Neuronal stem cell (in vitro differentiated cells): ENCODE measurements around the gene PLSCR1.

ENCODE experiments used
- DNase-seq: peaks from one replicate; pipeline ENCODE4 v3.0.0-alpha.2; 2013; ENCODE audit warnings: low spot score
- H2AFZ ChIP-seq: one replicate; pipeline ENCODE4 v1.6.1; 2013; ENCODE audit warnings: mild to moderate bottlenecking, low read length, inconsistent platforms
- H2AK5ac ChIP-seq: 2 replicates; pipeline ENCODE4 v1.6.1; 2013; ENCODE audit warnings: low read depth, mild to moderate bottlenecking, inconsistent platforms, low read length, moderate library complexity, mixed read lengths
- H2BK120ac ChIP-seq: 2 replicates; pipeline ENCODE4 v1.6.1; 2013; ENCODE audit warnings: low read depth, mild to moderate bottlenecking, inconsistent platforms, low read length, moderate library complexity, mixed read lengths
- H2BK12ac ChIP-seq: one replicate; pipeline ENCODE4 v1.6.1; 2013; ENCODE audit warnings: low read length, inconsistent platforms
- H2BK15ac ChIP-seq: 2 replicates; pipeline ENCODE4 v1.6.1; 2013; ENCODE audit warnings: mild to moderate bottlenecking, low read length, inconsistent platforms, mixed read lengths
- H2BK5ac ChIP-seq: one replicate; pipeline ENCODE4 v1.6.1; 2013; ENCODE audit warnings: inconsistent platforms, mild to moderate bottlenecking, low read length, moderate library complexity
- H3K14ac ChIP-seq: one replicate; pipeline ENCODE4 v1.6.1; 2013; ENCODE audit warnings: low read length, inconsistent platforms
- H3K18ac ChIP-seq: 2 replicates; pipeline ENCODE4 v1.6.1; 2013; ENCODE audit warnings: low read length, inconsistent platforms
- H3K23ac ChIP-seq: 2 replicates; pipeline ENCODE4 v1.6.1; 2013; ENCODE audit warnings: low read depth, mild to moderate bottlenecking, mixed read lengths, low read length, inconsistent platforms; ENCODE audit not compliant: poor library complexity
- H3K27ac ChIP-seq: replicated peaks from 3 replicates; pipeline ENCODE4 v1.5.1; 2013; ENCODE audit warnings: low read length, inconsistent platforms
- H3K27me3 ChIP-seq, 3 experiments: 2 replicates each; pipeline ENCODE4 v1.6.1; 2013; ENCODE audit warnings: low read length in 3 of 3, mild to moderate bottlenecking in 2 of 3, inconsistent platforms in 1 of 3, low read depth in 1 of 3, mixed read lengths in 1 of 3, moderate library complexity in 1 of 3; ENCODE audit not compliant: control insufficient read depth in 3 of 3, insufficient read depth in 3 of 3
- H3K36me3 ChIP-seq, 2 donors: replicated peaks in 1 of 2; 2 replicates each; pipeline ENCODE4 v1.6.1; 2013; ENCODE audit warnings: low read length in 2 of 2; ENCODE audit not compliant: control insufficient read depth in 2 of 2, insufficient read depth in 2 of 2
- H3K4ac ChIP-seq: 2 replicates; pipeline ENCODE4 v1.6.1; 2013; ENCODE audit warnings: inconsistent platforms, mild to moderate bottlenecking, low read length, moderate library complexity
- H3K4me1 ChIP-seq, 2 donors: 1 replicate in 1 of 2; 2 replicates in 1 of 2; pipeline ENCODE4 v1.6.1; 2013; ENCODE audit warnings: low read length in 2 of 2, low read depth in 1 of 2; ENCODE audit not compliant: control insufficient read depth in 2 of 2, insufficient read depth in 1 of 2
- H3K4me2 ChIP-seq: one replicate; pipeline ENCODE4 v1.6.1; 2013; ENCODE audit warnings: mild to moderate bottlenecking, low read length, inconsistent platforms; ENCODE audit not compliant: insufficient read depth, poor library complexity, severe bottlenecking
- H3K4me3 ChIP-seq, 2 donors: 2 replicates each; pipeline ENCODE4 v1.5.1; 2013; ENCODE audit warnings: low read length in 2 of 2, mild to moderate bottlenecking in 2 of 2, inconsistent platforms in 1 of 2, moderate library complexity in 1 of 2
- H3K79me1 ChIP-seq: one replicate; pipeline ENCODE4 v1.6.1; 2013; ENCODE audit warnings: low read depth, mild to moderate bottlenecking, inconsistent platforms, low read length, moderate library complexity
- H3K9ac ChIP-seq: one replicate; pipeline ENCODE4 v1.6.1; 2013; ENCODE audit warnings: mild to moderate bottlenecking, low read depth, low read length, inconsistent platforms; ENCODE audit not compliant: poor library complexity
- H3K9me3 ChIP-seq, 2 donors: replicated peaks in 1 of 2; 2 replicates each; pipeline versions ENCODE3 to v1.6.1; 2013; ENCODE audit warnings: low read length in 2 of 2, mild to moderate bottlenecking in 2 of 2, inconsistent platforms in 1 of 2, low read depth in 1 of 2, mixed read lengths in 1 of 2, moderate library complexity in 1 of 2; ENCODE audit not compliant: control insufficient read depth in 2 of 2, insufficient read depth in 1 of 2
- H4K8ac ChIP-seq: one replicate; pipeline ENCODE4 v1.6.1; 2013; ENCODE audit warnings: low read depth, mild to moderate bottlenecking, inconsistent platforms, low read length, moderate library complexity
- H4K91ac ChIP-seq: one replicate; pipeline ENCODE4 v1.6.1; 2013; ENCODE audit warnings: low read length, low read depth, mild to moderate bottlenecking, inconsistent platforms; ENCODE audit not compliant: poor library complexity
- WGBS, 2 donors: extraction: QIAGEN DNeasy Blood & Tissue Kit; methylation state at CpG; one replicate each; pipeline ENCODE4 v1.1.7; 2013; ENCODE audit warnings: missing lambda C conversion rate in 2 of 2, mixed read lengths in 1 of 2; ENCODE audit not compliant: insufficient read length in 2 of 2, insufficient replicate concordance in 1 of 2; ENCODE audit errors: extremely low coverage in 2 of 2; 5-methylcytosine and 5-hydroxymethylcytosine counted together

Gene PLSCR1

DNA sequence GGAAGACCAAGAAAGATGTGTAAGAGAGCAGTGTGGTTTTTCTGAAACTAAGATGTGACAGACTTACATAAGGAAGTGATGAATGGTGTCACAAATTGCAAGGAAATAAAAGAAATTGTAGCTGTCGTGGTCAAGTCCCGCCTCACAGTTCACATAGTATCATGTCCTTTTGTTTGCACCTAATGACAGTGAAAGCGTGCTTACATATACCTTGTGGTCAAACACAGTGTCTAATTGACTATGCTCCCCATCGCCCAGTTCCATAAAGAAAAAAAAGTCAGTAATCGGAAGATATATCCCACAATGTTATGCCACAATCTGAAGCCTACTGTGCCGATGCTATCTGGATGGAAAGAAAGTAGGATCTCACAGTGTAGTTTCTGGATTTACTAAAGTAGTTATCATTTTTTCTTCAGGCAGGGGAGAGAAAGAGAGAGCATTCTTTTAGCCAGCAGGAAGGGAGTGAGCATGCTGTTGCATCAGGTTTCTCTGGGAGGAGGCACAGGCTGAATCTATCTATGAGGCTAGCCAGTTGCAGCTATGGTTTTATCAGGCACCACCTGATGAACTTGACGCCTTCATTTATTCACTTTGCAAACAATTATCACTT, 9.8 kb upstream of the PLSCR1 start:
- Histone ChIP-seq H3K23ac (no peak overlapping the region), H4K8ac (no peak overlapping the region), H3K18ac (no peak overlapping the region), H3K36me3 (no peaks in the 10 kb centered on the region), H4K91ac (no peak overlapping the region), H3K9ac (no peak overlapping the region), H2BK15ac (no peak overlapping the region), H3K27me3 (no peaks in the 10 kb centered on the region), H2AK5ac (no peak overlapping the region), H2BK5ac (no peak overlapping the region), H3K79me1 (no peaks in the 10 kb centered on the region), H3K27ac (no peak overlapping the region), H2AFZ (no peak overlapping the region), H3K4me1 (no peaks in the 10 kb centered on the region), H3K9me3 (no peaks in the 10 kb centered on the region), H2BK12ac (no peak overlapping the region), H2BK120ac (no peak overlapping the region), H3K4ac (no peak overlapping the region), H3K4me3 (no peak overlapping the region), H3K14ac (no peak overlapping the region), H3K4me2 (no peak overlapping the region)
- WGBS, 2 donors, result no CpG with 5 or more reads among the region's 7 CpGs
- DNase-seq, result no peak

DNA sequence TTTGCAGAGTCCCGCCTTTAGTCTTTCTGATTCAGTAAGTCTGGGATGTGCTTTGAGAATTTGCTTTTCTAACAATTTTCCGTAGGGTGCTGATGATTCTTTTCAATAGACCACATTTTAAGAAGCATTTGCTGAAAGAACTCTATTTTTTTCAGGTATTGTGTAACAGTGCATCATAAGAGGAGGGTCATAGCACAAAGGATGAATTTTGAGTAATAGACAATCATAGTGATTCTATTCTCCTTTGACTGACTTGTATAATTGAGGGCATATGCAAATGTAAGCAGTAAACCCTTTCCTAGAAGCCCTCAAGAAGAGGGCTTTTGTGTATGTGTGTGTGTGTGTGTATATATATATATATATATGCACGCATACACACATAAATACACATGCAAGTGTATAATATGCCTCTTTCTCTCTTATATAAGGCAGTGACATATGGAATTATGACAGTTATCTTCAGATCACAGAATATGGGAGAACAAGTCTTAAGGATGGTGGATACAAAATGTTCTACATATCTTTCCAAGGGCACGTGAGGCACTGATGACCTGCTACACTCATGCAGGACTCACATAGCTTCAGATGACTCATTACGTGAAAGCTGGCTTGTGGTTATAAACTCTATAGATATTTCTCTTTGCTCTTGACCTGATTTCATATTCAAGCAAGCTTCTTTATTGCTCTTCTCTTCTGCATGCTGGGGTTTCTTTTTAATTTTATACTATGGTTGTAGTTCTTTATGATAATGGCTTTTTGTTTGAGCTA, 6.5 kb upstream of the PLSCR1 start:
- DNase-seq, result no peak
- H4K91ac ChIP-seq, result no peak overlapping the region
- no peak overlapping the region for H2BK120ac ChIP-seq
- WGBS, 2 donors, result no CpG with 5 or more reads among the region's 5 CpGs
- no peaks in the 10 kb centered on the region for H3K4me1 ChIP-seq
- H4K8ac ChIP-seq, result no peak overlapping the region
- H3K9me3 ChIP-seq, result no peaks in the 10 kb centered on the region
- H3K27ac ChIP-seq, result no peak overlapping the region
- no peak overlapping the region for H3K18ac ChIP-seq
- H2BK15ac ChIP-seq, result no peak overlapping the region
- no peak overlapping the region for H2AFZ ChIP-seq
- H3K4me2 ChIP-seq, result no peak overlapping the region
- H3K36me3 ChIP-seq, result no peaks in the 10 kb centered on the region
- H3K9ac ChIP-seq, result no peak overlapping the region
- no peak overlapping the region for H3K4me3 ChIP-seq
- no peaks in the 10 kb centered on the region for H3K79me1 ChIP-seq
- H3K27me3 ChIP-seq, result no peaks in the 10 kb centered on the region
- no peak overlapping the region for H3K4ac ChIP-seq
- H2BK12ac ChIP-seq, result no peak overlapping the region
- H3K23ac ChIP-seq, result no peak overlapping the region
- H2AK5ac ChIP-seq, result no peak overlapping the region
- no peak overlapping the region for H3K14ac ChIP-seq
- no peak overlapping the region for H2BK5ac ChIP-seq

DNA sequence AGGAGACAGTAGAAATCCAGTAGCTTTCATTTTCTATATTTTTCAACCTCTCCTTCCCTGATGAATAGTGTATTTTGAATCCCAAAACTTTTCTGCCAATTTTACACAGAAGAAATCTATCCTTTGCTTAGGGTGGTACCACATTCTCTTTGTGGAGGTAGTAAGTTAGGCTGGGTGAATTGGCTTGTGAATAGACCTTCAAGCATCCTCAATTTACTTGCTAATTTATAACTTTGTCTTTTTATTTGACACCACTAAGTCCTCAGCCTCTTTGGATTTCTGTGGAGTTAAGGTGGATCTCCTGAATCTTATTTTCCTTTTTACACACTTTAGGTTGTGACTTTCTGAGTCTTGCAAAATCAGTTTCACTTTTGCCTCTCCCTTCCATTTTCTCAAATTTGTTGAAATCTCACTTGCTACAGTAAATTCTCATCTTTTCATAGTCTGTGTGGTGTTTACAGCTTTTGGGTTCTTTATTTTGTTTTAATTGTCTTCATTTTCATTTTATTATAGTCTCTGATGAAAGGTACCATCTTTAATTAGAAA, 5.7 kb upstream of the PLSCR1 start:
- no peak for DNase-seq
- no peak overlapping the region for H3K18ac ChIP-seq
- H3K27me3 ChIP-seq, result no peaks in the 10 kb centered on the region
- H2AFZ ChIP-seq, result no peak overlapping the region
- H3K9me3 ChIP-seq, result no peaks in the 10 kb centered on the region
- no peak overlapping the region for H2BK15ac ChIP-seq
- no peak overlapping the region for H2BK12ac ChIP-seq
- no peak overlapping the region for H3K14ac ChIP-seq
- H3K4me1 ChIP-seq, result no peaks in the 10 kb centered on the region
- no peak overlapping the region for H2AK5ac ChIP-seq
- H4K91ac ChIP-seq, result no peak overlapping the region
- H2BK5ac ChIP-seq, result no peak overlapping the region
- no peak overlapping the region for H3K4ac ChIP-seq
- no peak overlapping the region for H3K23ac ChIP-seq
- no peak overlapping the region for H3K4me3 ChIP-seq
- no peak overlapping the region for H3K4me2 ChIP-seq
- no peak overlapping the region for H4K8ac ChIP-seq
- H2BK120ac ChIP-seq, result no peak overlapping the region
- H3K36me3 ChIP-seq, result no peaks in the 10 kb centered on the region
- H3K9ac ChIP-seq, result no peak overlapping the region
- H3K79me1 ChIP-seq, result no peaks in the 10 kb centered on the region
- no peak overlapping the region for H3K27ac ChIP-seq

DNA sequence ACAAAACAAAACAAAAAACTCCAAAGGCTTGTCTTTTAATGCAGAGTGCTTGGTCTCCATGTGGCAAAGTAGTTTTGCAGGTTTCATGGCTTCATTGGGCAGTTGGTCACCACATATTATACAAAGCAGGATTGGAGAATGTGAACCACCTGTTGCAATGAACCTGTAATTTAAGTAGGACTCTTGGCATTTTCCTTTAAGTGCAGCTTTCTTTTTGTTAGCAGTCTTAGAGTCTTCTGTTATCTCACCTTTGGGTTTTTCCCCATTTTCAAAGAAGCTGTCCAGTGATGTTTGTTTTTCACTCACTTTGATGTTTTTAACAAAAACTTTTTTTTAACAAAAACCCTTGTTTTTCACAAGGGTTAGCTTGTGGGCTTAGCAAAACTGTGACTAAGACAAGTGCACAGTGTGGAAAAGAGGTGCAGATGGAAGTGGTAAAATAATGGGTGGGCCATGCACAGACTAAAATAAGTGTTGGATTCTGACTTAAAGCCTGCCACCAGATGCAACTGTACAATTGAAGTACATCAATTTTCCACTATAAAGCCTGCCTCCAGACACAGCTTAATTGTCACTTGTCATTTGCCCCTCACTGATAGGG, 2.9 kb upstream of the PLSCR1 start:
- H2BK15ac ChIP-seq, result no peak overlapping the region
- H3K79me1 ChIP-seq, result no peaks in the 10 kb centered on the region
- H2BK120ac ChIP-seq, result no peak overlapping the region
- H3K9me3 ChIP-seq, result no peaks in the 10 kb centered on the region
- H3K9ac ChIP-seq, result no peak overlapping the region
- no peak overlapping the region for H3K4me3 ChIP-seq
- no peak for DNase-seq
- H3K36me3 ChIP-seq, result no peaks in the 10 kb centered on the region
- no peak overlapping the region for H3K4ac ChIP-seq
- H2BK12ac ChIP-seq, result no peak overlapping the region
- no peak overlapping the region for H2BK5ac ChIP-seq
- peaks cover 0 to 4% of the 10 kb centered on the region in 2 donors for H3K4me1 ChIP-seq
- H3K14ac ChIP-seq, result no peak overlapping the region
- H4K91ac ChIP-seq, result no peak overlapping the region
- no peak overlapping the region for H2AK5ac ChIP-seq
- H3K27me3 ChIP-seq, result no peaks in the 10 kb centered on the region
- no peak overlapping the region for H3K4me2 ChIP-seq
- no peak overlapping the region for H3K23ac ChIP-seq
- no peak overlapping the region for H2AFZ ChIP-seq
- H3K18ac ChIP-seq, result no peak overlapping the region
- H3K27ac ChIP-seq, result no peak overlapping the region
- H4K8ac ChIP-seq, result no peak overlapping the region
